Ovary (tissue), 3 donors: ENCODE measurements around the gene RHO.

ENCODE experiments used
- POLR2A ChIP-seq: fragments of 450-650 bp; IDR thresholded peaks from one replicate; pipeline ENCODE4 v1.6.1; 2017; ENCODE audit warnings: antibody characterized with exemption, mild to moderate bottlenecking, moderate library complexity
- TF ChIP-seq, protein P1 (sequence below), 3 donors: fragments of 450-650 bp in 2 of 3; fragments of 200-600 bp in 1 of 3; IDR thresholded peaks; one replicate each; pipeline versions ENCODE4 v1.5.1 to v1.8.0; 2016 to 2022; ENCODE audit warnings: antibody characterized with exemption in 3 of 3, mild to moderate bottlenecking in 1 of 3
- donor health status: DM: no; HTN: no; CAD: no.

DNA sequence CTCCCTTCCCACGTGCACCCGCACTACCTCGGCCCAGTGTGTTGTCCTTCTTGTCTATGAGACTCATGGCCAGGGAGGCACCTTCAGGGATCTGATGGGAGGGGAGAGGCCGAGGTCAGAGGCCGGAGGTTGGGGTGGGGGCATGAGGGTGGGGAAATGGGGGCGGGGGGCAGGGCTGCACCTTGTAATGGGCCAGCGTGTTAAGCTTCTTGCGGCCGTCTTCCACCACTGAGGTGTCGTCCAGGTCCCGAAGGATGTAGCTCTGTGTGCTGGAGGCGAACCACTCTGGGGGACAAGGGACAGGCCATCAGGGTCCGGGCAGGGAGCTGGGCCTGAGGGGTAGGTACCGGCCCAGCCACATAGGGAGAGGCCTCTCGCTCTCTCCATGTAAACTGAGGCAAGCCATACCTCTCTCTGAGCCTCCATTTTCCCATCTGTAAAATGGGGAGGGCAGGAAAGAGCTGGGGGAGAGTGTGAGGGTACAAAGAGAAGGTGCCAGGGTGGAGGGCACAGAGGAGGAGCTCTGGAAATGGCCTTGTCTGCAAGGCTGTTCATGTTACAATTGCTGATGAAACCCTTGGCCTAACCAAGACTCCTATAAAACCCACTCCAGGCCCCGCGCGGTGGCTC, 33.3 kb downstream of the RHO start:
- TF ChIP-seq, protein P1, sequence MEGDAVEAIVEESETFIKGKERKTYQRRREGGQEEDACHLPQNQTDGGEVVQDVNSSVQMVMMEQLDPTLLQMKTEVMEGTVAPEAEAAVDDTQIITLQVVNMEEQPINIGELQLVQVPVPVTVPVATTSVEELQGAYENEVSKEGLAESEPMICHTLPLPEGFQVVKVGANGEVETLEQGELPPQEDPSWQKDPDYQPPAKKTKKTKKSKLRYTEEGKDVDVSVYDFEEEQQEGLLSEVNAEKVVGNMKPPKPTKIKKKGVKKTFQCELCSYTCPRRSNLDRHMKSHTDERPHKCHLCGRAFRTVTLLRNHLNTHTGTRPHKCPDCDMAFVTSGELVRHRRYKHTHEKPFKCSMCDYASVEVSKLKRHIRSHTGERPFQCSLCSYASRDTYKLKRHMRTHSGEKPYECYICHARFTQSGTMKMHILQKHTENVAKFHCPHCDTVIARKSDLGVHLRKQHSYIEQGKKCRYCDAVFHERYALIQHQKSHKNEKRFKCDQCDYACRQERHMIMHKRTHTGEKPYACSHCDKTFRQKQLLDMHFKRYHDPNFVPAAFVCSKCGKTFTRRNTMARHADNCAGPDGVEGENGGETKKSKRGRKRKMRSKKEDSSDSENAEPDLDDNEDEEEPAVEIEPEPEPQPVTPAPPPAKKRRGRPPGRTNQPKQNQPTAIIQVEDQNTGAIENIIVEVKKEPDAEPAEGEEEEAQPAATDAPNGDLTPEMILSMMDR (IDR thresholded peaks at IDR 0.05): no peak
- TF ChIP-seq POLR2A: no peak
